Suprapubic skin (tissue), 4 donors: Measurements from ENCODE around the gene PI4K2A.

ENCODE experiments used
- POLR2A ChIP-seq, 2 donors: fragments of 450-650 bp; IDR thresholded peaks; one replicate each; pipeline ENCODE4 v1.6.1; 2017; ENCODE audit warnings: antibody characterized with exemption in 2 of 2, mild to moderate bottlenecking in 2 of 2, moderate library complexity in 2 of 2
- POLR2AphosphoS5 ChIP-seq, 3 donors: sonication (generic); formaldehyde crosslinking; IDR thresholded peaks; one replicate each; pipeline ENCODE4 v1.6.1; 2017; ENCODE audit warnings: antibody characterized with exemption in 3 of 3
- TF ChIP-seq, protein P1 (sequence below), 2 donors: fragments of 200-600 bp in 1 of 2; fragments of 450-650 bp in 1 of 2; sonication (generic) in 1 of 2; IDR thresholded peaks; one replicate each; pipeline ENCODE4 v1.5.1; 2016 to 2019; ENCODE audit warnings: antibody characterized with exemption in 2 of 2, mild to moderate bottlenecking in 1 of 2, moderate library complexity in 1 of 2

DNA sequence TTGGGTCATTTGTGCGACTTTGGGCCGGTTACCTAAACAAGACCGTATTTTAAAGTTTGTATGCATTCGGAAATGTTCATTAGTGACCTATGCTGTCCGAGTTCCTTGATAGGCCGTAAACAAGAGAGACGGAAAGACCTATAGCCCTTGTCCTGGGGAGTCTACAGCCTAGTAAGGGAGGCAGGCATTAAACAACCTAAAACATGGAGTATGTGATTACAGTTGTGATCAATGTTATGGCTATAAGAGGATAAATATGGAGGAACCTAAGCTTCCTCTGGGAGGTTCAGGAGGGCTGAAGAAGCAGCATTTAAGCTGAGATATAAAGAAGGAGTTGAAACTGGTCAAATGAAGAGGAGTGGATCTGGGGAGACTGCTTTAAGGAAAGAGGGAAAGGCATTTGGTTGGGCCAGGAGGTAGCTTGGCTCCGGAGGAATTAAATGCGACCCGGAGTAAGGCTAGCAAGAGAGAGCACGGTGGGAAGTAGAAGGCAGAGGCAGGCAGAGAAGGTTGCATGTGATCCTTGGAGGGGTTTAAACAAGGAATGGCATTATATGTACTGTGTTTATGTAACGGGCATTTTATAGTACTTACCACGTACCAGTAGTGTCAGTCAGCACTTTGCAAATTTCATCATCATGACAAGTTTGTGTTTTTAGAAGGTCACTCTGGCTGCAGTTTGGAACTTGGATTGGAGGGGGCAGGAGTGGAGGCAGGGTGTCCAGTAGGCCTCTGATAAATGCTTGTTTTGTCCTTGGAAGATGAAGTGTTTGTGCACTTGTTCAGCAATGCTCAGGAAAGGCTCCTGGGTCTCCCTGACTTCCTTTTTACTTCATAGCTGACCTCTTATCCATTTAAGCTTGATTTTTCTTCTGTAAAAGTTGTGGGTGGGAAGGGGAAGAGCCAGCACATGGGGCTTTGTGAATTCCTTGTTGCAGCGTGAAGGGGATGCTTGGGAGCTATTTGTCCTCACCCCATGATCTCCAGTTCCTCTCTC is 47.6 kb downstream of the PI4K2A start:
- TF ChIP-seq, protein P1, sequence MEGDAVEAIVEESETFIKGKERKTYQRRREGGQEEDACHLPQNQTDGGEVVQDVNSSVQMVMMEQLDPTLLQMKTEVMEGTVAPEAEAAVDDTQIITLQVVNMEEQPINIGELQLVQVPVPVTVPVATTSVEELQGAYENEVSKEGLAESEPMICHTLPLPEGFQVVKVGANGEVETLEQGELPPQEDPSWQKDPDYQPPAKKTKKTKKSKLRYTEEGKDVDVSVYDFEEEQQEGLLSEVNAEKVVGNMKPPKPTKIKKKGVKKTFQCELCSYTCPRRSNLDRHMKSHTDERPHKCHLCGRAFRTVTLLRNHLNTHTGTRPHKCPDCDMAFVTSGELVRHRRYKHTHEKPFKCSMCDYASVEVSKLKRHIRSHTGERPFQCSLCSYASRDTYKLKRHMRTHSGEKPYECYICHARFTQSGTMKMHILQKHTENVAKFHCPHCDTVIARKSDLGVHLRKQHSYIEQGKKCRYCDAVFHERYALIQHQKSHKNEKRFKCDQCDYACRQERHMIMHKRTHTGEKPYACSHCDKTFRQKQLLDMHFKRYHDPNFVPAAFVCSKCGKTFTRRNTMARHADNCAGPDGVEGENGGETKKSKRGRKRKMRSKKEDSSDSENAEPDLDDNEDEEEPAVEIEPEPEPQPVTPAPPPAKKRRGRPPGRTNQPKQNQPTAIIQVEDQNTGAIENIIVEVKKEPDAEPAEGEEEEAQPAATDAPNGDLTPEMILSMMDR (IDR thresholded peaks at IDR 0.05) = no peak
- TF ChIP-seq POLR2AphosphoS5 (IDR thresholded peaks at IDR 0.05) = peak in 1 of 3 donors; percentile 40
- no peak for TF ChIP-seq POLR2A (IDR thresholded peaks at IDR 0.05)
